TTC549 (cell line): Measurements from ENCODE around the gene RPL3.

Source experiments
- FAIRE-seq: peaks from 2 replicates; lab custom pipeline; 2012; peaks lifted over from hg19 to GRCh38; lab: Jason Lieb, UNC

RPL3 gene

DNA sequence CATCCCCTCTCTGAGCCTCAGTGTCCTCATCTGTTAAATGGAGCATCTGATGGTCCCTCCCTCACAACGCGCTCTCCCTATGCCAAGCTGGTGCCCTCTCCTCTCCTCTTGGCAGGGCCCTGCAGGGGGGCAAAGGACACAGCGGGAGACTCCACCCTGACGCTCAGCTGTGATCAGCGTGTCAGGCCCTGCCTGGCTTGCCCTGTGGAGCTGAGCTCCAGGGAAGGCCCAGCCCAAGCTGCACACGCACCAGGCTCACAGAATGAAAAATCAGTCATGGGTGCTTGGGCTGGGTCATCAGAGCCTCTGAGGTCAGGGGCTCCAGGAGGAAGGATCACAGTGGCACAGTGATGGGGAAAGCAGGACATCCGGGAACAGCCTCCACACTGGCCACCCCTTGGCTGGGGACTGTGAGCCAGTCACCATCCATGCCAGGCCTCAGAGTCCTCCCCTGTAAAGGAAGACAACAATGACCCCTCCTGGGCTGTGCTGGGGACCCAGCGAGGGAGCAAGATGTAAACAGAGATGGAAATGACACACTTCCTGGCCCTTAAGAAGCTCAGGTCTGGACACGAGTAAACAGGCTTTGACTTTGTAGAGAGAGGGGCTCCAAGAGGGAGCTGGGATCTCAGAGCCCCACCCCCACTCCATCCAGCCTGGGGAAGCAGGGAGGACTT is 36.6 kb downstream of the RPL3 start:
- FAIRE-seq, result no peak

DNA sequence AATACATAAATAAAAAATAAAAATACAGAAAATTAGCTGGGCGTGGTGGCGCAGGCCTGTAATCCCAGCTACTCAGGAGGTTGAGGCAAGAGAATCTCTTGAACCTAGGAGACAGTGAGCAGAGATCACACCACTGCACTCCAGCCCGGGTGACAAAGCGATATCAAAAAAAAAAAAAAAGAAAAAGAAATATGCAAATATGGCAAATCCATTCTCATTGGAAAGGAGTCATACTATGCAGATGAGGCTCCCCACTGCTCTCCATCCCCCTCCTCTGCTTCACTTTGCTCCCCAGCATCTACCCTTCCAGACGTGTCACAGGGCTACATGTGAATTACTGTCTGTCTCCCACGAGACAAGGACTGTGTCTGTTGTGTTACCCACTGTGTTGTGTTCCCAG is 38.3 kb downstream of the RPL3 start:
- no peak for FAIRE-seq

DNA sequence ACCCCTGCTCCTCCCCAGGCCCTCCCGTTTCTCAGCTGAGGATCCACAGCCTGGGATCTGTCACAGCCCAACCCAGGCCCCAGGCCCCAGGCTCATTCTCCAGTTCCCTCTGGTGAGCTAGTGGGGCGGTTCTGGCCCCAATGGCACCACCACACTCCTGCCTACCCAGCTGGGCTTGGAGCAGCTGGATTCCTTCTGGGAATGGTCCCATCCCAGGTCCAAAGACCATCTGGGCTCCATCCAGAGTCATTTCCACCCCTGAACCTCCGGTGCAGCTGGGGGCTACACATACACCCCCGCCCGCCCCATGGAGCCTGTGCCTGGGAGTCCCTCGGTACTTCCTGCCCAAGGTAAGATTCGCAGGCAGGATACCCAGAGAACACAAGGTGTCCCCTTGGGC is 39.2 kb downstream of the RPL3 start:
- FAIRE-seq, result no peak

DNA sequence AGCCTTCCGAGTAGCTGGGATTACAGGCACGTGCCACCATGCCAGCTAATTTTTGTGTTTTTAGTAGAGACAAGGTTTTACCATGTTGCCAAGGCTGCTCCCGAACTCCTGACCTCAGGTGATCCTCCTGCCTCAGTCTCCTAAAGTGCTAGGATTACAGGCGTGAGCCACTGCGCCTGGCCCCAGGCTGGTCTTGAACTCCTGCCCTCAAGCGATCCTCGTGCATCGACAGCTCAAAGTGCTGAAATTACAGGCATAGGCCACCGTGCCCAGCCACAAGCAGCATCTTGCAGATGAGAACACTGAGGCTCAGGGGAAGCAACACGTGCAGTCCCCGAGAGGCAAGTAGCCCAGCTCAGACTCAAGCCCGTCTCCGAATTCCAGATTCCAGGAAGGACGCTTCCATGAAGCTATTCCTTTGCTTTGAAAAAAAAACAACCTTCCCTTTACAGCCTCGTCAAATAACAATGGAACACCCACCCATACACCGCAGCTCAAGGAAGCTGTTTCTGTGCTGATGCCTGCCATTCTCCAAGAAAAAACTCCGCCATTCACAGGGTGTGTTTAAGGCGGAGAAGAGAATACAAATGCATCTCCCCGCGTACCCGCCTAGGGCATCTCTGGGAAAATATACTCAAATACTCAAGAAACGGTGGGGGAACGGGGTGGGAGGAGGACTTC is 40.1 kb downstream of the RPL3 start:
- FAIRE-seq, result no peak

DNA sequence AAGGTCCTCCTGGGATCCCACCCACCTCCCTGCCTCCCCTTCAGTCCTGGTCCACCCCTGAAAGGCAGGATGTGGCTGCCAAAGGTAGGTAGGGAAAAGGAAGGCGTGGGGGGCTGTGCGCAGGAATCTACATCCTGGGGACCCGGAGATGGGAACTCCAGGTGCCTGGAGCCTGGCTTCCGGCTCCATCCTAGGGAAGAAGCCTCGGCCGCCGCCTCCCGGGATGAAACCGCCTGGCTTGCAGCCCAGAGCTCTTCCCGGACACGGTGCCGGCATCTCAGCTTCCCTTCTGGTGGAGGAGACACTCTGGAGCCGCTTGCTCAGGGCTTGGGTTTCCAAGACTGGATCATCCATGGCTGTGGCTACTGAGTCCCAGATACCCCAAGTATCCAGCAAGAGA is 41.4 kb downstream of the RPL3 start:
- no peak for FAIRE-seq

DNA sequence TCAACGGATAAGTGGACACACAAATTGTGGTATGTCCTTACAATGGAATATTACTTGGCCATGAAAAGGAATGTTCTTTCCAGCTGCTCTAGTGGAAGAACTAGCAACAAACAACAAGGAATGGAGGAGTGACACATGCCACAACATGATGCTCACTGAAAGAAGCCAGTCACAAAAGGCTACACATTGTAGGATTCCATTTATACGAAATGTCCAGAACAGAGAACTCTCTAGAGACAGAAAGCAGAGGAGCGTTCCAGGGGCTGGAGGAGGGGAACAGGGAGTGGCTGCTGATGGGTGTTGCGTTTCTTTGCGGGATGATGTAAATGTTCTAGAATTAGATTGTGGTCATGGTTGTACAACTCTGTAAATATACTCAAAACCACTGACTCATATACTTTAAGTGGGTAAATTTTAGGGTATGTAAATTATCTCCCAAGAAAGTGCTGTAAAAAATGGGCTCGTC is 42.2 kb downstream of the RPL3 start:
- no peak for FAIRE-seq

DNA sequence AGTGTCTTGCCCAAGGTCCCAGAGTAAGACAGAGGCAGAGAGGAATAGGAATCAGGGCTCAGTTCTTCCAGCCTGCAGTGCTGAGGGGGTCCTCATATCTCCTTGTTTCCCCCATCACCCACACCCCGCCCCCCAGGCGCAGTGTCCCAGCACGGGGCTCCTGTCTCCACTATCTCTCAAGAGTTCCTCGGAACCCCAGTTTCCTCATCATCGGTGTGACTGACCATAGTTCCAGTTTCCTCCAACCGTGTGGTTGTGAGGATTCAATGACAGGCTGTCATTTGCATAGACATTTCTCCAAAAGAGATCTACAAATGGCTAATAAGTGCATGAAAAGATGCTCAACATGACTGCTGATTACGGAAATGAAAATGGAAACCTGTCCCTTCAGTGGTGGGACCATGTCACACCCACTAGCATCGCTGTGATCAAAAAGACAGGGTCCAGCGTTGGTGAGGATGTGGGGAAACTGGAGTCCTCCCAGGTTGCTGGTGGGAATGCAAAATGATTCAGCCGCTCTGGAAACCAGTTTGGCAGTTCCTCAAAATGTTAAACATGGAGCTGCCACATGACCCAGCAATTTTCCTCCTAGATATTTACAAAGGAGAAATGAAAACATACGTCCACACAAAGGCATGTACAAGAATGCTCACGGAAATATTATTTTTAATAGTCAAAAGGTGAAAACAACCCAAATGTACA is 42.8 kb downstream of the RPL3 start:
- FAIRE-seq, result no peak

DNA sequence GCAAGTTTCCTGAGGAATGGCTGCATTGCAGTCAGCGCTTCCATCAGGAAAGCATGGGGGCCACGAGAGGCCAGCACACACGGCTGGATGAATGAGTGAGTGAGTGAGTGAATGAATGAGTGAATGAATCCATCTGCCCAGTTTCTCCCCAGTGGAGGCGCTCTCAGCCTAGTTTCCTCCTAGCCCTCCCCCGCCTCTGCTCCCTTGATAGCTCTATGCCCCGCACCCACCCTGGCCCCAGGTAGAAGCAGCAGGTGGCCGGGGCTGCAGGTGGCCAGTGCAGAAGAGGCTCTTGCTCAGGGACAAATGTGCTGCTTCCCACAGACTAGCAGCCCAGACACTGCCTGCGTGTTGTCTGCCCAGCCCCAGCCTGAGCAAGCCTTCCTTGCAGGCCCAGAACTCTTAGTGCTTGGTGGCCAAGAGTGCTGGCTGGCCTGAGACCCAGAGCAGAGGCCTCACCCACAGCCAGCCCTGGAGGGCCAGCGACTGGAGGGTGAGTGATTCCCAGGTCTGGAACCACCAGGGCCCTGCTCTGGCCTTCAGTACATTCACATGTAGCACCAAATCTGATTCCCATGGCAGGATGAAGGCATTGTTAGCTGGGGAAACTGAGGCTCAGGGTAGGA is 43.5 kb downstream of the RPL3 start:
- no peak for FAIRE-seq

DNA sequence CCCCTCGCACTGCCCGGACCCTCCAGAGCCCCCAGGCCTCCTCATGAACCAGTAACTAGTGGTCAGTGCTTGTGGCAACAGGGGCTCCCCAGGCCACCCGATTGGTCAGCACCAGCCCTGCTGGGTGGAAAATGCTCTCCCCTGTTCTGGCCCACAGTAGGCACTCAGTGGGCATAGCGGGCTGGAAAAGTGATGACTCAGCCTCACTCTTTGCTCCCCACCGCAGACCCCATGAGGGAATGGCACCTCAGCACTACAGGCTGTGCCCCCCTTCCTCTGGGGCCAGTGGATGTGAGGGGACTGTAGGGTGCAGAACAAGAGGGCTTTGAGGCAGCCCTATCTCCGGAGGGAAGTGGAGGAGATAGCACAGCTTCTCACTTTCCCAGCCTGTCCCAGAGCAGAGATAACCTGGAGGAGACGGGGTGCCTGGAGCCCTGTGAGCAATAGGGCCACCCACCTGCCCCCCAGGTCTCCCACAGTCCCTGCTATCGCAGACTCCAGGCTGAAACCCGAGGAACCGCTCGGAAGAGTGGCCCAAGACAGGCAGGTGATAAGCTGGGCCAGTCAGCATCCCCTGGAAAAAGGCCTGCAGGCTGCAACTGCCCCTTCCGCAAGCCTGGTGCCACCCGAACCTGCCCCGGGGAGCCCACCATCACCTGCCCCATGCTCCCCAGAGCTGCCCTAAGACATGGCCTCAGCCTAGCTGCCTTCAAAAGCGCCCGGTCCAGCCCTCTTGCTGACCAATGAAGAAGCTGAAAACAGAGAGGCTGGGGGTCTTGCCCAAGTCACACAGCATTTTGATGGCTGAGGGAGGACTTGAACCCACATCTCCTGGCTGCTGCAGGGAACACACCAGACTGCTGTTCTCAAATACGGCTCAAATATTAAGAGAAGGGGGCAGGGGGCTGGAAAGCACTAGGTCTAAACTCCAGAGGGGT is 45.2 kb downstream of the RPL3 start:
- no peak for FAIRE-seq

DNA sequence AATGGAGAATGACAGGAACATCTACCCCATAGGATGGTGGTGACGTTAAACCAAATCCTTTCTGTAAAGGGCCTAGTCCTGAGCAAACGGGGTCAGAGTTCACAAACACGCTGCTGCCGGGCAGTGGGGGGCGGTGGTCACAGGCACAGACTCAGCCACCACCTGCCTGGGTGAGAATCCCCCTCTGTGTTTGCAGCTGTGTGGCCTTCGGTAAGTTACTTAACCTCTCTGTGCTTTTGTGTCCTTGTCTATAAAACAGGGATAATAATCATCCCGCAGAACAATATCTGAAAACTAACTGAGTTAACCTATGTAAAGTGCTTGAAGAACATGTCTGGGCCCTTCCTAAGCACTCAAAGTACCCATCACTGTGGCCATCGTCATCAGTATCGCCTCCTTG is 48.6 kb downstream of the RPL3 start:
- no peak for FAIRE-seq

DNA sequence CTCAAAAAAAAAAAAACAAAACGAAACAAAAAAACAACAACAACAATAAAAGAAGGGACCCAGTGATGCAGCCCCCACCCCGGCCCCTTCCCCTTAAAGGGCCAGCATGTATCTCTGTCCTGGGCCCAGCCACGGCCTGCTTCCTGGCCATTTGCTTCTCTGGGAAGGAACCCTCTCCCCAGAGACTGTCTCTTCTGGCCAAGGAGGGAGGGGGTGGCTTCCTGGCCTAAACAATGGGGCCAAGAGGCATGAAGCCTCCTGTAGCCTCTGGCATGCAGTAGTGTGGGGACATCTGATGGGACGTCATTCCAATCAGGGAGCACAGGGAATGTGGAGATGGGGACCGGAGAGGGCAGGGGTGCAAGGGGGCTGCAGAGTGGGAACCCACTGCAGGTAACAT is 49.1 kb downstream of the RPL3 start:
- no peak for FAIRE-seq

DNA sequence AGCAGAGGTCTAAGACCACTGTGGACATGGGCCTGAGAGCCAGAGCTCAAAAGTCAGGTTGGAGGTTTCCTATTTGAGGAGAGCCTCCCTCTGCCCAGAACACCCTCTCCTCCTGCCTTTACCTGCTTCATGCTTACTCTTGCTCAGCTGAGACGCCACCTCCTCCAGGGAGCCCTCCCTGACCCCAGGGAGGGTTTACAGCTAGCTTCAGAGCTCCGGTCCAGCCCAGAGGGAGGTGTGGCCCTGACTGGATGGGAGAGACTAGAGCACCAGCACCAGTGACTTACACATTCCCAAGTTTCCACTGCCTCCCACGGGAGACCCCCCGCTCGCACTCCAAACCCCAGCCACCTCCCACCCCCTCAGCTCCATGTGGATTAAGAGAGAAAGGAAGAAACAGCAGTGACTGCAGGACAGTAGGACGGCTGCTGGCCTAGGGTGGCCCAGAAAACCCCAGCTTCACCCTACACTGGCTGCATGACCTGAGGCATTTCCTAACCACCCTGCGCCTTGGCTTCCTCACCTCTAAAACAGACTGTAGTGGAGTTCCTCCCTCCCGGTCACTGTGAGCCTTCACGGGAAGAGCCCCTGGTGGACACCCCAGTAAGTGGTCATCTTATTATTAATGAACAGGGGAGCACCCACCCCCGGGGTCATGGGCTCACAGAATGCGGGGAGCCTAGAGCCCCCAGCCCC is 50.2 kb downstream of the RPL3 start:
- no peak for FAIRE-seq

DNA sequence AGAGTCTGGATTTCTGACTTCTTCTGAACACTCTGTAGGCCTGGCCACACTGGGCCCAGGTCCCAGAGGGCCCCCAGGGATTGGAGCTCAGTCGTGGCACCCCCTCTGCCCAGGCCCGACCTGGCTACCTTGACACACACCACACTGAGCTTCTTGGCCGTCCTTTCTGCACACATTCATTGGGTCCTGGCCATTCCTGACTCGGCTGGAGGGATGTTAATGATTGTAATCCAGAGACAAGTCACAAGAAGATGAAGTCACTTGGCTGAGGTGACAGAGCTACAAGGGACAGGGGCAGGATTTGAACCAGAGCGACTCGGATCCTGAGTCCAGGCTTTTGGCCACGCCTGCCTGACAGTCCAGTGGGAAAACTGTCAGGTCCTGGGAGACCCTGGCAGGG is 50.8 kb downstream of the RPL3 start:
- FAIRE-seq, result no peak

DNA sequence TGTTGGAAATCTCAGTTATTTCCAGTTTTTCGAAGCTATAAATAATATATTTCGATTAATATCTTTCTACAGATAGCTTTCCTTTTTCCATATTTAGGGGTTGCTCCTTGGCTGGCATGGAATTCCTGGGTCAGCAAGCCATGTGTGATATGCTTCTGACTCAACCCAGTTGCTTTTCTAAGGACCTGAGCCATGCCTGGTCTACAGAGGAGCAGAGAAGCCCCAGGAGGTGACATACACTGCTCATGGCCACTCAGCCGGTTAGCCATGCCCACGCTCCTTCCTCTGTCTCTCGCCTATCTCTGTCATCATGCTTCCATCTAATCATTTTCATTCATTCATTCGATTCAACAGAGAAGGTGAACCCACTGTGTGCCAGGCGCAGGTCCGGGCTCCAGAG is 51.4 kb downstream of the RPL3 start:
- no peak for FAIRE-seq

DNA sequence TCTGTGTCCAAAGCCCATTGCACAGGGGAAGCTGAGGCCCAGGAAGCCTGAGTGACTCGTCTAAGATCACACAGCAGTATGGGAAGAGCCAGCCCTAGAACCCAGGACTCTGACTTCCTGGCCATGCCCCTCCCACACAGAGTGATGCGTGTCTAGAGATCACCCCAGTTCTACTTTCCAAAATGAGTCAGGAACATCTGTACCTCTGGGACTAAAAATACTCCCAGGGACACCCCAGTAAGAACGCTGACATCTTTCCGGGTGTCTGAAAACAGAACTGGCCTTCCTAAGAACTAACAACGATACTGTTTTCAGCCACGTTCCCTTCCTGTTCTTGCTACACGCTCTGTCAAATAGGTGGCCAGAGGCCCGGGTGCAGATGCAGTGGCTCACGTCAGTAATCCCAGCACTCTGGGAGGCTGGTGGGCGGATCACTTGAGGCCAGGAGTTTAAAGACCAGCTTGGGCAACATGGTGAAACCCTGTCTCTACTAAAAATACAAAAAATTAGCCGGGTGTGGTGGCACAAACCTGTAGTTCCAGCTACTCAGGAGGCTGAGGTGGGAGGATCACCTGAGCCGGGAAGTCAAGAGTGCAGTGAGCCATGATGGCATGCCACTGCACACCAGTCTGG is 52.9 kb downstream of the RPL3 start:
- no peak for FAIRE-seq

DNA sequence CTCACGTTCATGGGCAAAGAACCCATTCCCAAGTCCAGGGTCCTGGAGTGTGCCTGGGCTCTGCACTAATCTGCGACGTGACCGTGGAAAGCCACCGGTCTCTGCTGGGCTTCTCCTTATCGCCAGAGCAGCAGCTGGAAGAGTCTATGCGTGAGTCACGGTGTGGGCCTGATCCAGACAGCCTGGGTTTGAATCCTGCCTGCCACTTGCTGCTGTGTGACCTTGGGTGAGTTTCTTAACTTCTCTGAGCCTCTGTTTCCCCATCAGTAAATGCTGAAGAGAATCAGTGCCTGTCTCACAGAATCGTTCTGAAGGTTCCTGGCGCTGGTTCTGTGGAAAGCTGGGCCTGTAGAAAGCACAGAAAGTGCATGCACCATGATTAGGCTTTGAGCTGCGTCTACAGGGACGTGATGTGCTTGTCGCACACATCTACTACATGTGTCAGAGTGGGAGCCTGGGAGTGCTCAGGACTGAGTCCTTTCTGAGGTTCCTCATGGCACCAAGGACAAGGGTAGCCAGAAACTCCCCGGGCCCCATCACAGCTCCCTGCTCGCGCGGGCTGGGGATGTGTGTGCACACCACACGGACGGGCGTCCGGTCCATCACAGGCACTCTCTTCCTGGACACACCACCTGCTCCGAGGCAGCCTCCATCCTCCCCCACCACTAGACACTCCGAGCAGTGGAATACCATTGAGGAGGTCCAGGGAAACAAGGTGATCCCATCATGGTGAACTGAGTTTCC is 54.1 kb downstream of the RPL3 start:
- FAIRE-seq, result no peak

DNA sequence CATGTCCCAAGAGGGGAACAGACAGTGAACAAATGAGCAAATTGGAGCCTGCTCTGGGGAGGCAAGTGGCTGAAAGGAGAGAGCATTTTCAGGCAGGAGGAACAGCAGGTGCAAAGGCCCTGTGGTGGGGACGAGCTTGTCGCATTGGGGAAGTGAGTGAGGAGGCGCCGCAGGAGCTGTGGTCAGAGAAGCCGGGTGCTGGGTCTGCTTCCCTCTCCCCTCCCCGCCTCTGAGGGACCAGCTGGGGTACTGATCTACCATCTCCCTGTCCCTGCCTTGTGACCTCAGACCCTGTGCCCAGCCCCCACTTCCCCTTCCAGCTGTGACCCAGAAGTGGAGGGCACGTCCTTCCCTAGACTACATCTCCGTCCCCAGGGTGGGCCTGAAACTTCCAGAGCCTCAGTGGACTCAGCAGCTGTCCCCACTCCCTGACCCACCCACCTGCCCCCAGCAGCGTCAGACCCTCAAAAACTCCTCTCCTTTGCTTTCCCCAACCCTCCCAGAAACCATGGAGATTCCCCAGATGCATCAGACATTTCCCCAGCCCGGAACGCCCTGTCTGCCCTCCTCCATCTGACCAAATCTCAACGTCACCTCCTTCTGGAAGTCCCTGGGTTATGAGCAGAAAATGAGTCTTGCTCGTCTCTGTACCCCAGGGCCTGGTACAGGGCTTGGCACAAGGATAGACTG is 54.9 kb downstream of the RPL3 start:
- FAIRE-seq, result no peak

DNA sequence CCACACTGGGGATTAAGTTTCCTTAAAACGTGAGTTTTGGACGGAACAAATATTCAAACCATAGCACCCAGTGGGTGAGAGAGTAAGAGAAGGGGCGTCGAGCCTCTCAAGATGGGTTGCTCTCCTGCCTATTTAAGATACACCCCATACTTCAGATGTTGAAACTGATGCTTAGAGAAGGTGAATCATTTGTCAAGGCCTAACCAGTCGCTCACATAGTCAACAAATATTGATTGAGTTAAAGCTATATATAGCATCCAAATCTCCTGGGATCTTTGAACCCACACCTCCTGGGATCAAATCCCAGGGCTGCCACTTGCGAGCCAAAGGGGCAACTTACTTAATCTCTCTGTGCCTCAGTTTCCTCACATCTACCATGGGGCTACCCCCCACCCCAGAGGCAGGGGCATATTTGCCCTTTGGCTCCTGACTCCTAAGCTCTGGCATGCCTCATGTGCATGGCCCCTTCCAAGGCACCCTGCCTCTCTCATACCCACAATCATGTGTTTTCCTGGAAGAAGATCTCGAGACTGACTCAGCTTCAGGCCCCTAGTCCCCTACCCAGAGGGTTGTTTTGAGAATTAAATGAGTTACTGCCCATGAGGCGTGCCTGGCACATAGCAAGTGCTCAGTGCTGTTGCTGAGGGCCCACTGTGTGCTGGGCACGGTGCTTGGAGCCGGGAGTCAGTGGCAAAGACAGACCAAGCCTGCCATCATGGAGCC is 55.6 kb downstream of the RPL3 start:
- FAIRE-seq, result no peak
